22Rv1 (cell line): ENCODE data around the gene OOSP4B.
"Not testable (repeated sequence)": the region's sequence is repeated elsewhere in the genome, so short reads cannot be mapped to it uniquely, and the experiment has no call there.

ENCODE experiments used
- H3K27ac ChIP-seq: fragments of 450-650 bp; 2 replicates; pipeline ENCODE4 v1.5.1; 2017
- CTCF ChIP-seq: fragments of 450-650 bp; IDR thresholded peaks from 2 replicates; pipeline ENCODE4 v1.5.1; 2017; ENCODE audit warnings: mild to moderate bottlenecking
- ZFX ChIP-seq: fragments of 450-650 bp; IDR thresholded peaks from 2 replicates; pipeline ENCODE4 v1.6.1; 2017; ENCODE audit warnings: antibody characterized with exemption, borderline replicate concordance

The OOSP4B gene

GRCh38 chr11:60064111-60064510 lies 47.1 kb downstream of the OOSP4B start:
- no peak for TF ChIP-seq CTCF
- no peak for TF ChIP-seq ZFX
- no peak overlapping the region for H3K27ac ChIP-seq

GRCh38 chr11:60065801-60066200 lies 48.8 kb downstream of the OOSP4B start:
- TF ChIP-seq ZFX (no peak), CTCF (no peak)
- no peak overlapping the region for H3K27ac ChIP-seq

- no peak overlapping the region for H3K27ac ChIP-seq
- TF ChIP-seq CTCF (no peak), ZFX (no peak)
Measured at GRCh38 chr11:60069450-60069849, 52.5 kb downstream of the OOSP4B start.

- not testable (repeated sequence) for H3K27ac ChIP-seq
Measured at GRCh38 chr11:60071644-60072043, 54.7 kb downstream of the OOSP4B start.

- H3K27ac ChIP-seq: no peak overlapping the region
- TF ChIP-seq ZFX: no peak
Measured at GRCh38 chr11:60077216-60077817, 60.3 kb downstream of the OOSP4B start.

GRCh38 chr11:60077981-60078380 lies 61.0 kb downstream of the OOSP4B start:
- H3K27ac ChIP-seq: no peak overlapping the region
- TF ChIP-seq CTCF (no peak), ZFX (no peak)

- no peak for TF ChIP-seq ZFX
- TF ChIP-seq CTCF: no peak
- H3K27ac ChIP-seq: no peak overlapping the region
Measured at GRCh38 chr11:60078745-60079144, 61.8 kb downstream of the OOSP4B start.

GRCh38 chr11:60080535-60080934 lies 63.6 kb downstream of the OOSP4B start:
- no peak overlapping the region for H3K27ac ChIP-seq
- TF ChIP-seq CTCF (no peak), ZFX (no peak)
